HCT116 (cell line): ENCODE measurements around the gene IL1RAPL2. TPM values are rescaled to one million over a fixed set of nuclear protein-coding genes. Genes with fewer than 3 reads are reported as not detected.

Experiments
- ATAC-seq: fragments of 200-7000 bp; cut with Tn5 transposase; 2 replicates; pipeline ENCODE4 v1.9.1; 2020; ENCODE audit warnings: mild to moderate bottlenecking, moderate library complexity
- BruUV-seq: library from RNA; stranded (reverse); fragments of 400-500 nt; replicated peaks from 2 replicates; lab custom pipeline; 2021; lab: Mats Ljungman, UMichigan
- CTCF ChIA-PET: fragments of 300-600 bp; sonication (Branson Sonifier 250); formaldehyde crosslinking; loops from one replicate; lab custom pipeline; 2021; ENCODE audit warnings: antibody characterized with exemption; lab: Charles Lee
- POLR2A ChIA-PET: fragments of 300-600, 350-600 bp; sonication (Branson Sonifier 250); formaldehyde crosslinking; loops from one replicate; lab custom pipeline; 2021; ENCODE audit warnings: antibody characterized with exemption; lab: Charles Lee
- RAD21 ChIA-PET, 2 experiments: fragments of 300-600 bp; sonication (Branson Sonifier 250); formaldehyde crosslinking; loops; one replicate each; lab custom pipeline; 2023; ENCODE audit warnings: low total read pairs in 2 of 2; ENCODE audit not compliant: uncharacterized antibody in 2 of 2, unreplicated experiment in 2 of 2, low non-redundant PET in 1 of 2; lab: Charles Lee
- DNase-seq: peaks from one replicate; pipeline ENCODE4 v3.0.0-alpha.2; 2010; ENCODE audit warnings: low read depth, low spot score
- H2AFZ ChIP-seq: fragments of 200-600 bp; shearing (Covaris generic), sonication (generic); 2 replicates; pipeline ENCODE4 v1.6.1; 2017; ENCODE audit warnings: low read depth, mixed run types, mixed read lengths, antibody characterized with exemption, low read length; ENCODE audit not compliant: poor library complexity, severe bottlenecking
- H3K27ac ChIP-seq: 2 replicates; pipeline ENCODE4 v1.5.1; 2012; ENCODE audit warnings: low read depth, low read length
- H3K27me3 ChIP-seq: fragments of 200-600 bp; sonication (generic); 2 replicates; pipeline ENCODE4 v1.6.1; 2016; ENCODE audit warnings: mixed run types, low read length, mixed read lengths; ENCODE audit not compliant: insufficient read depth
- H3K36me3 ChIP-seq, 2 experiments: fragments of 200-500 bp in 1 of 2; fragments of 200-600 bp in 1 of 2; sonication (Bioruptor generic) in 1 of 2; sonication (generic) in 1 of 2; 2 replicates each; pipeline versions ENCODE4 v1.5.1 to v1.6.1; 2014 to 2016; ENCODE audit warnings: low read length in 2 of 2, inconsistent platforms in 1 of 2, mixed read lengths in 1 of 2, mixed run types in 1 of 2; ENCODE audit not compliant: insufficient read depth in 2 of 2, control insufficient read depth in 1 of 2
- H3K4me1 ChIP-seq, 2 experiments: fragments of 200-600 bp in 1 of 2; sonication (generic) in 1 of 2; 2 replicates each; pipeline versions ENCODE4 v1.5.1 to v1.6.1; 2012 to 2017; ENCODE audit warnings: low read length in 2 of 2, inconsistent platforms in 1 of 2, mild to moderate bottlenecking in 1 of 2, mixed read lengths in 1 of 2, mixed run types in 1 of 2, moderate library complexity in 1 of 2; ENCODE audit not compliant: insufficient read depth in 2 of 2, control insufficient read depth in 1 of 2
- H3K4me2 ChIP-seq: fragments of 200-600 bp; sonication (generic); 2 replicates; pipeline ENCODE4 v1.6.1; 2017; ENCODE audit warnings: mixed run types, low read length, mixed read lengths
- H3K4me3 ChIP-seq, 2 experiments: fragments of 200-600 bp in 1 of 2; sonication (generic) in 1 of 2; replicated peaks in 1 of 2; 2 replicates each; pipeline ENCODE4 v1.5.1; 2011 to 2016; ENCODE audit warnings: low read length in 2 of 2, control low read depth in 1 of 2, low read depth in 1 of 2, mild to moderate bottlenecking in 1 of 2, mixed read lengths in 1 of 2, mixed run types in 1 of 2
- H3K79me2 ChIP-seq: fragments of 200-600 bp; sonication (generic); 2 replicates; pipeline ENCODE4 v1.6.1; 2017; ENCODE audit warnings: mild to moderate bottlenecking, mixed run types, low read length, moderate library complexity, mixed read lengths; ENCODE audit not compliant: insufficient read depth
- H3K9ac ChIP-seq: fragments of 200-600 bp; sonication (generic); 2 replicates; pipeline ENCODE4 v1.6.1; 2016; ENCODE audit warnings: low read length, mixed read lengths
- H3K9me2 ChIP-seq: fragments of 200-600 bp; sonication (generic), shearing (Covaris generic); 2 replicates; pipeline ENCODE4 v1.6.1; 2017; ENCODE audit warnings: mixed run types, mild to moderate bottlenecking, moderate library complexity; ENCODE audit not compliant: insufficient read depth
- H3K9me3 ChIP-seq, 2 experiments: fragments of 200-500 bp in 1 of 2; fragments of 200-600 bp in 1 of 2; sonication (Bioruptor generic) in 1 of 2; sonication (generic) in 1 of 2; 2 replicates each; pipeline ENCODE4 v1.6.1; 2014 to 2017; ENCODE audit warnings: low read length in 2 of 2, mixed read lengths in 2 of 2, inconsistent platforms in 1 of 2, low read depth in 1 of 2, mild to moderate bottlenecking in 1 of 2, mixed run types in 1 of 2, moderate library complexity in 1 of 2; ENCODE audit not compliant: control insufficient read depth in 1 of 2, insufficient read depth in 1 of 2
- H4K20me1 ChIP-seq: fragments of 200-600 bp; sonication (generic), shearing (Covaris generic); 2 replicates; pipeline ENCODE4 v1.6.1; 2017; ENCODE audit warnings: mixed run types, mild to moderate bottlenecking, moderate library complexity; ENCODE audit not compliant: insufficient read depth
- CBX3 ChIP-seq: IDR thresholded peaks from 2 replicates; pipeline ENCODE4 v1.6.1; 2012; ENCODE audit warnings: low read depth
- CEBPB ChIP-seq: IDR thresholded peaks from 2 replicates; pipeline ENCODE4 v1.6.1; 2012; ENCODE audit warnings: low read depth
- EGR1 ChIP-seq: IDR thresholded peaks from 2 replicates; pipeline ENCODE4 v1.6.1; 2012; ENCODE audit warnings: low read depth
- ELF1 ChIP-seq: IDR thresholded peaks from 2 replicates; pipeline ENCODE4 v1.6.1; 2012; ENCODE audit warnings: low read depth, borderline replicate concordance
- EZH2phosphoT487 ChIP-seq: fragments of 200-600 bp; IDR thresholded peaks from 2 replicates; pipeline ENCODE4 v1.6.1; 2018; ENCODE audit warnings: antibody characterized with exemption, borderline replicate concordance
- JUND ChIP-seq: IDR thresholded peaks from 2 replicates; pipeline ENCODE4 v1.6.1; 2012
- POLR2A ChIP-seq: IDR thresholded peaks from 2 replicates; pipeline ENCODE4 v1.7.0; 2011; ENCODE audit warnings: borderline replicate concordance; ENCODE audit not compliant: insufficient read depth, insufficient read length; ENCODE audit errors: extremely low read depth
- POLR2AphosphoS5 ChIP-seq: IDR thresholded peaks from 2 replicates; pipeline ENCODE4 v1.6.1; 2011; ENCODE audit warnings: mild to moderate bottlenecking, low read depth, low read length, moderate library complexity
- RAD21 ChIP-seq: IDR thresholded peaks from 2 replicates; pipeline ENCODE4 v1.6.1; 2012; ENCODE audit warnings: low read depth, mild to moderate bottlenecking
- SIN3A ChIP-seq: IDR thresholded peaks from 2 replicates; pipeline ENCODE4 v1.6.1; 2012; ENCODE audit warnings: low read depth
- SP1 ChIP-seq: IDR thresholded peaks from 2 replicates; pipeline ENCODE4 v1.6.1; 2012; ENCODE audit warnings: low read depth
- SRF ChIP-seq: IDR thresholded peaks from 2 replicates; pipeline ENCODE4 v1.6.1; 2012; ENCODE audit warnings: low read depth
- YY1 ChIP-seq: IDR thresholded peaks from 2 replicates; pipeline ENCODE4 v1.6.1; 2011; ENCODE audit warnings: low read length, low read depth, moderate library complexity, mild to moderate bottlenecking; ENCODE audit not compliant: insufficient replicate concordance; ENCODE audit errors: extremely low read depth
- intact Hi-C: fragments of 100-400 bp; cut with micrococcal nuclease; formaldehyde crosslinking; loops from 2 replicates; pipeline ENCODE4 v1.10.0; 2022
- total RNA-seq: library from RNA; stranded (reverse); gene quantifications from one replicate; pipeline ENCODE4 v1.2.1, GENCODE V29; 2021; ENCODE audit not compliant: unreplicated experiment
- TF ChIP-seq, protein P1 (sequence below): IDR thresholded peaks from 2 replicates; pipeline ENCODE4 v1.6.1; 2012
- TF ChIP-seq, protein P2 (sequence below), 3 experiments: fragments of 200-600 bp in 1 of 3; sonication (generic) in 1 of 3; IDR thresholded peaks in 2 of 3; conservative IDR thresholded peaks in 1 of 3; 2 replicates each; pipeline ENCODE4 v1.5.1; 2012 to 2017; ENCODE audit warnings: low read depth in 2 of 3, low read length in 2 of 3, antibody characterized with exemption in 1 of 3, borderline replicate concordance in 1 of 3, control low read depth in 1 of 3, mild to moderate bottlenecking in 1 of 3, mixed read lengths in 1 of 3, mixed run types in 1 of 3, moderate library complexity in 1 of 3; ENCODE audit not compliant: insufficient read depth in 1 of 3
- TF ChIP-seq, protein P3 (sequence below): IDR thresholded peaks from 2 replicates; pipeline ENCODE4 v1.6.1; 2011; ENCODE audit warnings: mild to moderate bottlenecking, low read length, moderate library complexity; ENCODE audit not compliant: insufficient replicate concordance; ENCODE audit errors: extremely low read depth

Gene IL1RAPL2
- total RNA-seq, 1 experiment from 2014 or later: not detected

DNA sequence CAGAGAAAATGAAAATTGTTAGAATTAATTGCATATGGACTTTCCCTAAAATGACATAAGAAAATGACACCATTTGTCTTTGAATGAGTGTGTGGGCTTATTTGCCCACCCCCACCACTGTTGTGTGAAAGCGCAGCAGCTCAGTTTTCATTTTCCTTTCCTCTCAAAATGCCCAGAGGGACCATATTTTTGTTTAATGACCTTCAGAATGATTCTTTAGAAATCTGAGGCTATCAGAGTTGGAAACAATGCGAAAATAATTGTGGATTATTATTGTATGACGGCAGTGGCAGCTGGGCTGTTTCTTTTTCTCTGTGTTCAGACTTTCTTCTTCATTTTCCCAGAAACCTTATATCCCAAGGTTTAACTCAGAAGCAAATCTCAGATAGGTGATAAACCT, 699.1 kb downstream of the IL1RAPL2 start:
- Histone ChIP-seq H3K36me3 (no peaks in the 10 kb centered on the region), H3K9ac (no peak overlapping the region), H3K79me2 (no peaks in the 10 kb centered on the region), H2AFZ (no peak overlapping the region), H3K27me3 (no peaks in the 10 kb centered on the region), H3K4me2 (no peak overlapping the region), H3K4me1 (no peaks in the 10 kb centered on the region), H3K27ac (no peak overlapping the region), H3K4me3 (no peak overlapping the region), H3K9me2 (no peaks in the 10 kb centered on the region), H3K9me3 (no peaks in the 10 kb centered on the region), H4K20me1 (no peaks in the 10 kb centered on the region)
- no peak for TF ChIP-seq SIN3A
- no peak for TF ChIP-seq EGR1
- TF ChIP-seq SP1: no peak
- no peak for TF ChIP-seq CEBPB
- TF ChIP-seq ELF1: no peak
- TF ChIP-seq, protein P1, sequence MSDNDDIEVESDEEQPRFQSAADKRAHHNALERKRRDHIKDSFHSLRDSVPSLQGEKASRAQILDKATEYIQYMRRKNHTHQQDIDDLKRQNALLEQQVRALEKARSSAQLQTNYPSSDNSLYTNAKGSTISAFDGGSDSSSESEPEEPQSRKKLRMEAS: no peak
- no peak for TF ChIP-seq POLR2AphosphoS5
- TF ChIP-seq JUND: no peak
- TF ChIP-seq YY1: no peak
- TF ChIP-seq, protein P2, sequence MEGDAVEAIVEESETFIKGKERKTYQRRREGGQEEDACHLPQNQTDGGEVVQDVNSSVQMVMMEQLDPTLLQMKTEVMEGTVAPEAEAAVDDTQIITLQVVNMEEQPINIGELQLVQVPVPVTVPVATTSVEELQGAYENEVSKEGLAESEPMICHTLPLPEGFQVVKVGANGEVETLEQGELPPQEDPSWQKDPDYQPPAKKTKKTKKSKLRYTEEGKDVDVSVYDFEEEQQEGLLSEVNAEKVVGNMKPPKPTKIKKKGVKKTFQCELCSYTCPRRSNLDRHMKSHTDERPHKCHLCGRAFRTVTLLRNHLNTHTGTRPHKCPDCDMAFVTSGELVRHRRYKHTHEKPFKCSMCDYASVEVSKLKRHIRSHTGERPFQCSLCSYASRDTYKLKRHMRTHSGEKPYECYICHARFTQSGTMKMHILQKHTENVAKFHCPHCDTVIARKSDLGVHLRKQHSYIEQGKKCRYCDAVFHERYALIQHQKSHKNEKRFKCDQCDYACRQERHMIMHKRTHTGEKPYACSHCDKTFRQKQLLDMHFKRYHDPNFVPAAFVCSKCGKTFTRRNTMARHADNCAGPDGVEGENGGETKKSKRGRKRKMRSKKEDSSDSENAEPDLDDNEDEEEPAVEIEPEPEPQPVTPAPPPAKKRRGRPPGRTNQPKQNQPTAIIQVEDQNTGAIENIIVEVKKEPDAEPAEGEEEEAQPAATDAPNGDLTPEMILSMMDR (IDR thresholded peaks at IDR 0.05 in 2 of 3, conservative IDR thresholded peaks at IDR 0.05 in 1 of 3; ENCODE audit: borderline replicate concordance in 1 of 3, insufficient read depth in 1 of 3, low read depth in 2 of 3, low read length in 2 of 3): no peak
- POLR2A ChIA-PET: no interaction called here
- DNase-seq (no peak), ATAC-seq (no peak)
- intact Hi-C loops: no loop called here
- CTCF ChIA-PET: no interaction called here
- BruUV-seq: no TSS peak
- RAD21 ChIA-PET: no interaction called here

DNA sequence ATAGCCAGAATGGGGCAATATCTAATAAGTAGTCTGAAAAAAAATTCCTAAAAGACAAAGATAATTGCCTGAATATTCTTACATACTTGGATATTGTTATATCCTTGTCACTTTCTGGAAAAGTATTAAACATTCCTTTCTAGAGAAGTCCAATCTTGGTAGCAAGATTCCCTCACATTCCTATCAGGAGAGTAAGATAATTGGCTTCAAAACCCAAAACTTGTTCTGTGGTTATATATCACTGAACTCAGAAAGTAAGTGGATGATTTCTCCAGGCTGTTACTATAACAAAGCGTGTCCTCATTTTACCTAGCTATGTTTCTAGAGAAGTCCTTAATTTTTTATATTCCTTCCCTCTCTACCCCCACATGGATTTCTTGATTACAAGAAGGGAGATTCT, 700.5 kb downstream of the IL1RAPL2 start:
- no peak for DNase-seq
- Histone ChIP-seq H3K27ac (no peak overlapping the region), H3K9me3 (no peaks in the 10 kb centered on the region), H3K9ac (no peak overlapping the region), H3K4me2 (no peak overlapping the region), H3K9me2 (no peaks in the 10 kb centered on the region), H3K4me3 (no peak overlapping the region), H2AFZ (no peak overlapping the region), H3K27me3 (no peaks in the 10 kb centered on the region), H3K36me3 (no peaks in the 10 kb centered on the region), H4K20me1 (no peaks in the 10 kb centered on the region), H3K79me2 (no peaks in the 10 kb centered on the region), H3K4me1 (no peaks in the 10 kb centered on the region)
- ChIA-PET CTCF (no interaction called here), POLR2A (no interaction called here), RAD21 (no interaction called here)
- no peak for ATAC-seq
- intact Hi-C loops: no loop called here
- BruUV-seq: no TSS peak
- TF ChIP-seq SRF (no peak), CBX3 (no peak), POLR2A (no peak), POLR2AphosphoS5 (no peak), EZH2phosphoT487 (no peak), RAD21 (no peak)
- TF ChIP-seq, protein P3, sequence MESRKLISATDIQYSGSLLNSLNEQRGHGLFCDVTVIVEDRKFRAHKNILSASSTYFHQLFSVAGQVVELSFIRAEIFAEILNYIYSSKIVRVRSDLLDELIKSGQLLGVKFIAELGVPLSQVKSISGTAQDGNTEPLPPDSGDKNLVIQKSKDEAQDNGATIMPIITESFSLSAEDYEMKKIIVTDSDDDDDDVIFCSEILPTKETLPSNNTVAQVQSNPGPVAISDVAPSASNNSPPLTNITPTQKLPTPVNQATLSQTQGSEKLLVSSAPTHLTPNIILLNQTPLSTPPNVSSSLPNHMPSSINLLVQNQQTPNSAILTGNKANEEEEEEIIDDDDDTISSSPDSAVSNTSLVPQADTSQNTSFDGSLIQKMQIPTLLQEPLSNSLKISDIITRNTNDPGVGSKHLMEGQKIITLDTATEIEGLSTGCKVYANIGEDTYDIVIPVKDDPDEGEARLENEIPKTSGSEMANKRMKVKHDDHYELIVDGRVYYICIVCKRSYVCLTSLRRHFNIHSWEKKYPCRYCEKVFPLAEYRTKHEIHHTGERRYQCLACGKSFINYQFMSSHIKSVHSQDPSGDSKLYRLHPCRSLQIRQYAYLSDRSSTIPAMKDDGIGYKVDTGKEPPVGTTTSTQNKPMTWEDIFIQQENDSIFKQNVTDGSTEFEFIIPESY: no peak
- TF ChIP-seq, protein P2 (IDR thresholded peaks at IDR 0.05 in 2 of 3, conservative IDR thresholded peaks at IDR 0.05 in 1 of 3; ENCODE audit: borderline replicate concordance in 1 of 3, insufficient read depth in 1 of 3, low read depth in 2 of 3, low read length in 2 of 3): no peak
